Measurements from ENCODE around the gene KDM6B.

KDM6B gene

DNA sequence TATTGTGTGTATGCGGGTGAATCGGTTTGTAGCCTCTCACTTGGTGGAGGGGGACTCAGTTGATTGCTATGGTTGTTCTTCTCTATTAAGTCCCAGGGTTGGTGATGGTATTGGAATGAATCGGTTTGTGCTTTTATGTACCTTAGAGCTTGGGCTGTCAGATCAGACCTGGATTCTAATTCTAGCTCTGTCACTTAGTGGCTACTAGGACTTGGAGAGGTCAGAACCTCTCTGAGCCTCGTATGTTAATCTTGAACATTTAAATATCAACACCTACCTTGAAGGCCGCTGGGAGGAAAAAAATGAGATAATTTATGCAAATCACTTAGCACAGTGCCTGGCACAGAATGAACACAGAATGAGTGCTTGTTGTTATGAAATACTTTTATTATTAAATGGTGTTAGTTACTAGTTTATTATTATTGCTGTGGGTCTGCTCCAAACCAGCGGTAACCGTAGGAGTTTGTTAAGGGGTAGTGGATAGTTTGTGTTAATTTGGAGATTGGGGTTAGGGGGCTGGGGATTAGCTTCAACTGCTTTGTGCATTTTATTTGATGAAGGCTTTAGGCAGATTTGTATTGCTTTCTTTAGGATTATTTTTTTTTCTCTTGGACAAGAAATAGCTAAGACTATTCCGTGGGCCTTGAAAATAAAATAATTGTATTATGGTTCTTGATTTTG lies 3.5 kb downstream of the KDM6B start:
- no peak for DNase-seq
- intact Hi-C loops (cut with DNase I) = loop anchor here (5.0 kb wide), 1 partner anchor 50 kb away; the partner anchor contains the start of gene CHD3

DNA sequence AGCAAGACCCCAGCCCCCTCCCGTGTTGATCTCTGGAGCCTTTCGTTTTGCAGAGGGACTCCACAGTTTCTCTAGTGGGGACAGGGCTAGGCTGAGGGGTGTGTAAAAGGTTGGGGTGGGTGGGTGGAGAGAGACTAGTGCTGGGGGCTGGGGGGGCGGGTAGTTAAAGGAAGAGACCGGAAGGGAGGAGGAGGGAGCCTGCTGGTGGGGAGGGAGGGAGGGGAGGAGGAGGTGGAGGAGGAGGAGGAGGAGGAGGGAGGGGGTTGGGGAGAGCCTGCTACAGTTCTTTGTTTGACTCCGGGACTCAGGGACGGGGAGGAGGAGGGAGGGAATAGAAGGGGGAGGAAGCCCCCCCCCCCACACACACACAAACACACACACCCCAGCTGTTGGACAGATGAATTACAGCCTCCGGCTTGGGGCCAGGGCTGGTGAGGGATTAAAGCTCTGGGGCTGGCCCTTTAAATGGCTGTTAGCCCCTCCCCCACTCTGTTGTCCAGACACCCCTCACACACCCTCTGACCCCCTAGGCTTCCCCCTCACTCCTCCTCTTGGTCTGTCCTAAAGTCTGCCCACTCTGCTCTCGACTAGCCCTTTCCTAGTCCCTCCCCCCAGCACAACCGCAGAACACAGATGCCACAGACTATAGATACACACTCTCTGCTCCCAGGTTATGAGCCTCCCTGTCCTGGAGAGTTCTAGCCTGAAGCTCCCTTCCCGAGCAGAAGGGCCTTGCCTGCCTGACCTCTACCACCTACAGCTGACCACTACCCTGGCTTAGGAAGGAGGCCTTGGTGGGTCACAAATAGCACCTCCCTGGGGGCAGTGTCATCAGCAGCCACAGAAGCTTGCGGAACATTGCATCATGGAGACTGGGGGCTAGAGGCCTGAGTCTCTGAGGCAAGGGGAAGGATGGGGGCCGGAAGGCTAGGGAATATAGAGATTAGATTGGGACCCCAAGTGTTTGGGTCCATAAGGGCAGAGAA lies 4.4 kb downstream of the KDM6B start:
- intact Hi-C loops (cut with DNase I) = loop anchor here (5.0 kb wide), 1 partner anchor 49 kb away; the partner anchor contains the start of gene CHD3
- peak in 22 of 42 donors; percentile 31 to 79 (median 56) for DNase-seq

DNA sequence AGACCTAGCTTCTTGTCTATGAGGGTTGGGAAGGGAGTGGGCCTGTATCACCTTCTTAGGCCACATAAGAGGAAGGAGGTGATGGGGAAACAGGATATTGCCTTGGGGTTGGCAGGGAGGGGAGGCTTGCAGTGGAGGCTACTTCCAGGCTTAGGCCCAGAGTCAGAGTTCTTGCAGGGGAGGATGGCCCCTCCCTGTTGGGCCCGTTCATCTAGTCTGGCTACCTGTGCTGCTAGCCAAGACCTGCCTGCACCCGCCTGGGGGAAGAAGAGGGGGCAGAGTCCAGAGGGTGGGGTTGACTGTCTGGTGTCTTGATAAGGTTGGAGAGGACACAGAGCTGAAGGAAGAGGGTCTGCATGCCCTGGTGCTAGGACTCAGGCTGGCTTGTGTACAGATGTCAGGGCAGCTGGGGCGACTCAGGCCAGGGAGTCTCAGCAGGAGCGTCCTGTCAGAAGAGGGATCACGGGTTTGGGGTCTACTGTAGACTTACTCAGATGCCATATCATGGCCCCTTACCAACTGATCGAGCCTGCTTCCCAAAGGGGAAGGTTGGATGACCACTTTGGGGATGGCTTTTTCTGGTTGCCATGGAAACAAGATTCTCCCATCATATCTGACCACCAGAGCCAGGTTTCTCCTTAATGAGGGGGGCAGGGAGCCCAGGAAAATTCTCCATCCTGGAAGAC lies 5.3 kb downstream of the KDM6B start:
- intact Hi-C loops (cut with DNase I) = loop anchor here (5.0 kb wide), 1 partner anchor 48 kb away; the partner anchor contains the start of gene CHD3
- peak in 1 of 42 donors; percentile 6 for DNase-seq

DNA sequence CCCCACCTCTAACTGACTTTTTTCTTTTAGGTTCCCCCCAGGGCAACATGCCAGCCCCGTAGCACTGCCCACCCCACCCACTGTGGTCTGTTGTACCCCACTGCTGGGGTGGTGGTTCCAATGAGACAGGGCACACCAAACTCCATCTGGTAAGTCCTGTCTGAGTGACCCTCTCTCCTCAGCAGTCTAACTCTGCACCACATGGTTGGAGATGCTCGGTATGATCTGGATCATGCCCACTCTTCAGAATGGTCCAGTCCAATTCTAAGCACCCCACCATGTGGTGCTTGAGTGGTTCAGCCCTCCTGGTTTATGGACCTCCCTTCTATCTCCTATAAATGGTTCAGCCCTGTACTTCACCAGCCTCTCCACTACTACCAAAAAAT lies 5.9 kb downstream of the KDM6B start:
- DNase-seq = no peak
- intact Hi-C loops (cut with DNase I) = loop anchor here (5.0 kb wide), 1 partner anchor 47 kb away; the partner anchor contains the start of gene CHD3

DNA sequence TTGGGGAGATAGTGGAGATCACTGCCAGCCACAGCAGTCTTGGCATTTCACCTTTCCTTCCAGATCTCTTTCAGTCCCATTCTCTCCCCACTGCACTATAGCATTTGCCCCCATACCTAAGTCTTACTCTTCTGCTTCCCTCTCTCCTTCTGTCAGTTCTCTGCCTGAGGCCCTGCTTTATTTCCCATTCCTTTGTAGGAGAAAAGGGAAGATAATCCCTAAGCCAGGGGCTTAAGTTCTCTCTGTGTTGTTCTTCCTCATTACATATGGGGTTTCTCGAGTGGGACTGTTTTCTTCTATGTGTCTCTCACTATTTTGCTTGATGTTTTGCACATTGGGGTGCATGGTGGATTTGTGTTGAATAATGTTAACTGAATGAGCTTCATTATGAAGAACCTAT lies 6.4 kb downstream of the KDM6B start:
- intact Hi-C loops (cut with DNase I) = no loop called here
- DNase-seq = no peak

DNA sequence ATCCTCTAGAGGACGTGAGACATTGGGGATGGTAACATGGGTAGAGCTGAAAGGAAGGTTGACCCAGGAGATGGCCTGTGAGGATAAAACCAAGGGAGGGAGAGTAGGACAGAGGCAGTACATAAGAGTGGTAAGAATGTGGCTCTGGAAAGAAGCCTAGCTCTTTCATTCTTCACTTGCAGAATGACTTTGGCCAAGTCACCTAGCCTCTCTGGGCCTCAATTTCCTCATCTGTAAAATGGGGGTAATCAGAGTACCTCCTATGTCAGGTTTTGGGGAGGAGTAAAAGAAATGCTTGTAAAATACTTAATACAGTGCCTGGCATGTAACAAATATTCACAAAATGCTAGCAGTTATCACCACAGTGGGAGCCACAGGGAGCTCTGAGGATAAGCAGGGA lies 6.9 kb downstream of the KDM6B start:
- DNase-seq = no peak
- intact Hi-C loops (cut with DNase I) = no loop called here

DNA sequence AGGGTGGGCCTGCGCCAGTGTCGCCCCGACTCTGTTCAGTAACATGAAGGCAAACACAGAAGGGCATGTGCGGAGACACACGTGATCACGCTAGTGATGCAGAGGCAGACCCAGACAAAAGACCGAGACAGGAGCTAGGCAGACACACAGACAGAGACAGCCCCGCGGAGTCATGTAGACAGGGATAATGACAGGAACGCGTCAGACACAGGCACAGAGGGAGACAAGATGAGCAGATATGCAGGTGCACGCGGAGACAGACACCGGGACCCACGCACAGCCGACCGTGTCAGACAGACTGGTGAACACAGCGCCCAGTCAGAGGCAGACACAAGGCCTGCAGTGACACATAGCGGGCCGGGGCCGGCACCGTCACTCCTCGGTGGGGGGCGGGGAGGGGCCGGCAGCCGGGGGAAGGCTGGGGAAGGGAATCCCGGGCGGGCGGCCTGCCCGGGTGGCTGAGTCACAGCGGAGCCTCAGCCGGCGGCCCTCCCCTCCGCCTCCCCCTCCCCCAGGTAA lies 7.4 kb downstream of the KDM6B start:
- intact Hi-C loops (cut with DNase I) = no loop called here
- DNase-seq = peak; percentile 76 to 97 (median 86)

DNA sequence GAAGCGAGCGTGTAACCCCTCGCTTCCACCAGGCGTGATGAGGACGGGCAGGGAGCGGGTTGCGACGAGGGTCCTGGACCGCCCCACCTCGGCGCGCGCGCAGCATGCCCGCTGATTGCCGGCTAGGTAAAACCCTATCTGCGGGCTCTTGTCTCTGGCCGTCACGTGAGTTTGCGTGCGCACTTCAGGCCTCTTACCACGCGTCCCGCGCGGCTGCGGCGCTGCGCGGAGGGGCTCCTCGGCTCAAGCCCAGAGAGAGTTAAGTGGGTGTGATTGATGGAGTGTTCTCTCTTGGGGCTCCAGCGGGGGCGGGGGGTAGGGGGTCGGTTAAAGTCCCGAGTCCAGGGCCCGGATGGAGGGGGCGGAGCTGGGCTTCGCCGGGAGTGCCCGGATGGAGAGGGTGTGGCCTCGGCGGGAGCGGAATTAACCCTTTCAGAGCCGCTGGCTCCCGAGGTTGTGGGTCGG lies 7.9 kb downstream of the KDM6B start:
- intact Hi-C loops (cut with DNase I) = no loop called here

DNA sequence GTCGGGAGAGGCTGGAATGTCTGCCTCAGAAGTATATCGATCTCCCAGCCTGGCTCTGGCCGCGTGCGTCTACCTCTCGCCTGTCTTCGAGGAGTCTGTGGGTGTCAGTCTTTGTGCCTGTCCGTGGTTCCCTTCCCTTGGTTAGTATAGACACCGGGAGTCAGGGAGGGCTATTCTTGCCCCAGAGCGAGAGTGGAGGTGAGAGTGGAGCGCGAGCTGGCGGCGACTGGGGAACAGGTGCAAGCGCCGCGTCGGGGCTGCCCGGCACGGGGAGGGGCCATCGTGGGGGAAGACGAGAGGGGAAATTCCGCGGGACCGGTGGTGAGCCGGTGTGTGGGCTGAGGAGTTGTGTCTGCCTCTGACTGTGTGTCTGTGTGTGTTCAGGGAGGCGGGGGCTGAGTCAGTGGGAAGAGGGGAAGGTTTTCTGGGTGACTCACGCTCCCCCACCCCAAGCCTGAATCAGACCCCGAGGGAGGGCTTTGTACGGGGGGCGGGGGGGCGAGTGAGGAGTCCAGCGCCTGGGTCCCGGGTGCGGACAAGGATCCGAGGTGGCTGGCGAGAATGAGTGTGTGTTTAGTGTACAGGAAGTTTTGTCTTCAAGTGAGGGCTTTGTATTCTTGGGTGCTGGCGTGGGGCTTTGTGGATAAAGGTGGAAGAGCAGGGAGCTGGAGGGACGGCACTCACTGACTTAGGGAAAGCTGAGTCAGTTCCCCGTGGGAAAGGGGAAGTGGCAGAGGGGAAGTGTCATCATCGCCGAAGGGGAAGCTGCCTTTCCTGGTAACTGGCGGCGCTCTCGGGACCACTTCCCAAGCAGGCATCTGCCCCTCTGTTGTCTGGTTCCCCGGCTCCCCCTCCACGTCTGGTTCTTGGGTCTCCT lies 8.6 kb downstream of the KDM6B start:
- intact Hi-C loops (cut with DNase I) = no loop called here
- peak in 40 of 42 donors; percentile 33 to 89 (median 64) for DNase-seq

More for the DNA sequence above, 7.9 kb downstream of the KDM6B start:
- DNase-seq = peak; percentile 80 to 98 (median 92)

DNA sequence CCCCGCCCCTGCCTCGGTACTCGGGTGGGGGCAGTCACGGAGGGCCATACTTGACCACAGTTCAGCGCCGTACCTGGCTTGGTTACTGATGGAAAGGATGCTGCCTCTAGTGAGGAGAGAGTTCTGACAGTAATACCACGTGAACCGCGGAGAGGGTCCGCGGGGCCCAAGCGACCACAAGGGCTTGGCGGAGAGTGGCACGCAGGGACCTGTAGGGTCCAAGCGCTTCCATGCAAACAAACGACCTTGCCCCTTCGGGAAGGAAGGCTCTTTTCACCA lies 9.2 kb downstream of the KDM6B start:
- DNase-seq = no peak

DNA sequence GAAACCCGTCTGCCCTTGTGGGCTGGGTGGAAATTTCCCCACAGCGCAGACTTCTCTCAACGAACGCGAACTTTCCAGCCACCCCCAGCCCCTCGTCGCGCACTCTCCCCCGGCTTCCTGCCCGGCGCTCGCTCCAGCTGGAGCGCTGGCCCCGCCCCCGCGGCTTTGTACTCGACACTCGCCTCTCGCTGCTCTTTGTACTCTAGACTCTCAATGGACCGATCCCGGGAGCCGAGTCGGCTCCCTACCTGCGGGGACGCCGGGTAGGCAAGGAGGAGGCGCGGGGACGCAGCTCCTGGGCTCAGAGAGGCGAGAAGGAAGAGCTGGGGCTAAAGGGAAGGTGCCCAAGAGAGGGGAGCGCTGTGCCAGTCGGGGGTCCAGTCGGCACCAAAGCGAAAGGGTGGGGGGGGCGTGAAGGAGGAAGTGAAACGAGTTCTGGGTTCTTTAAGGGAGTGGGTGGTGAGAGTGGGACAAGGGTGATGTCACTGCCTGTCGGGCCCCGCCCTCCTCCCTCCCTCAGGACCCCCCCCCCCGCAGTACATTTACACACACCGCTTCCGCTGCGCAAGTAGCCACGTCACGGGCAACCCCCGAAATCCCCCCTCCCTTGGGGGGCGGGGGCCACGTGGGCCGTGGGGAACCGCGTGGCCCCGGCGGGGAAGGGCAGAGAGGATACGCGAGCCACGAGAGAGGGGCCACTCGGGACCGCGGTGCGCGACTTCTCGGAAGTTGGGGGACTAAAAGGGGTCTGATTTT lies 9.7 kb downstream of the KDM6B start:
- DNase-seq = peak; percentile 42 to 89 (median 74)
- intact Hi-C loops (cut with DNase I) = no loop called here

More for the DNA sequence above, 9.2 kb downstream of the KDM6B start:
- intact Hi-C loops (cut with DNase I) = no loop called here

DNA sequence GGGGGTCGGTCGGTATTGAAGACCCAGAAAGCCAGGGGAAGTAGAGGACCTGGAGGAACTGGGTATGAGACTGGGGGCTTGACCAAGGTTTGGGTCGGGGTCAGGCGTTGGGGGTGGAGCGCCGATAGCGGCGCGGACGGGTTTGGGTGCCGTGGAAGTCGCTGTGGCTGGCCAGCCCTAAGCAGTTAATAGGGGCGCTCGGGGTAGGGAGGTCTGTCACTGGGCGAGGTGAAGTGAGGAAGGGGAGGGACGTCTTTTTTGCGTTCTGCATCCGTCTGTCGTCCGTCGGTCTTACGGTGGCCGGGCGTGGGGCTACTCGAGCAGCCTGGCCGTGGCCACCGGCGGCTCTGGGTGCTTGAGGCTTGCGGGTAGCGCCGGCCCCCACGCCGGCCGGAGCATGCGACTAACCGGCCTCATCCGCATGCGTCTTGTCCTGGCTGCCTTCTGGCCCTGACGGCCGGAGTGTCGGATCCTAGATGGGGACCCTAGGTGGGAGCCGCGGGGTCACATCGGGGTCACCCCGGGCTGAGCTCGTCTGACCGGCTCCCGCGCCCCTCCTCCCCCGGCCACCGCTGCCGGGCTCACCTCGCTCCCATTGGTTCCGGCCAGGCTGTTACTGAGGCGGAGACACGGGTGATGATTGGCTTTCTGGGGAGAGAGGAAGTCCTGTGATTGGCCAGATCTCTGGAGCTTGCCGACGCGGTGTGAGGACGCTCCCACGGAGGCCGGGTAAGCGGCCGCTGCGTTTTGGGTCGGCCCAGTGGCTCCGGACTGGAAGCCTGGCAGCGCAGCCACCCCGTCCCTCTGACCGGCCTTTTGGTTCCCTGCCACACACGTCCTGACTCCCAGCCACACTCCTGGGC lies 10.5 kb downstream of the KDM6B start:
- intact Hi-C loops (cut with DNase I) = no loop called here
- DNase-seq = peak; percentile 87 to 98 (median 94)

DNA sequence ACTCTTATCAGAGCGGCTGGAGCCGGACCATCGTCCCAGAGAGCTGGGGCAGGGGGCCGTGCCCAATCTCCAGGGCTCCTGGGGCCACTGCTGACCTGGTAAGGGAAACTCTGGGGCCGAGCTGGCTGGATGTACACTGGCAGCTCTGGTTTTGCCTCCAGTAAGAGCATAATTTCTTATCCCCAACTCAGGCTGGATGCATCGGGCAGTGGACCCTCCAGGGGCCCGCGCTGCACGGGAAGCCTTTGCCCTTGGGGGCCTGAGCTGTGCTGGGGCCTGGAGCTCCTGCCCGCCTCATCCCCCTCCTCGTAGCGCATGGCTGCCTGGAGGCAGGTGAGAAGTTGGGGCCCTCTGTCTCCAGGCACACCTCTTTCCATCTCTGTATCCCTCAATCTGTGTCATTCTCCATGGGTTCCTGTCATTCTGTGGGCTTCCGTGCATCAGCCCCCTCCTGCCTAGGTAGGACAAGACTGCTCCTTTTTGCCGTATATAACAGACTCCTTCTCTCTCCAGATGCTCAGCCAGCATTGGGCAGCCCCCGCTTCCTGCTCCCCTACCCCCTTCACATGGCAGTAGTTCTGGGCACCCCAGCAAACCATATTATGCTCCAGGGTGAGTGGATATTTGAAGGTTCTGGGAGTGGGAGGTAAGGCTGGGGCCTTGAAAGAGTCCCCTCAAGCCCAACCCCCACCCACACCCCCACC lies 11.5 kb downstream of the KDM6B start:
- intact Hi-C loops (cut with DNase I) = no loop called here
- no peak for DNase-seq

DNA sequence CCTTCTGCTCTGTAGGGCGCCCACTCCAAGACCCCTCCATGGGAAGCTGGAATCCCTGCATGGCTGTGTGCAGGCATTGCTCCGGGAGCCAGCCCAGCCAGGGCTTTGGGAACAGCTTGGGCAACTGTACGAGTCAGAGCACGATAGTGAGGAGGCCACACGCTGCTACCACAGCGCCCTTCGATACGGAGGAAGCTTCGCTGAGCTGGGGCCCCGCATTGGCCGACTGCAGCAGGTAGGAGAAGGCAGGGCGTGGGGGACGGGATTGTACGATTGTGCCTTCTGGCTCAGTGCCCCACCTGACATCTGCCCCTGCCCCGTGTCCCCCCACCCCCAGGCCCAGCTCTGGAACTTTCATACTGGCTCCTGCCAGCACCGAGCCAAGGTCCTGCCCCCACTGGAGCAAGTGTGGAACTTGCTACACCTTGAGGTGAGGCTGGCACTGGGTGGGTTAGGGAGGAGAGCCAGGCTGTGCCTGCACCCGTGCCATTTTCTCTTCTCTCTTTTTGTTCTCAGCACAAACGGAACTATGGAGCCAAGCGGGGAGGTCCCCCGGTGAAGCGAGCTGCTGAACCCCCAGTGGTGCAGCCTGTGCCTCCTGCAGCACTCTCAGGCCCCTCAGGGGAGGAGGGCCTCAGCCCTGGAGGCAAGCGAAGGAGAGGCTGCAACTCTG lies 12.2 kb downstream of the KDM6B start:
- no peak for DNase-seq
- intact Hi-C loops (cut with DNase I) = no loop called here
